Upper lobe of left lung (tissue), 6 donors: Measurements from ENCODE around the gene IFRD1. TPM values are rescaled to one million over a fixed set of nuclear protein-coding genes. Genes with fewer than 3 reads are reported as not detected.

Experiments used
- ATAC-seq, 2 donors: fragments of 200-7000 bp; cut with Tn5 transposase; one replicate each; pipeline ENCODE4 v1.9.1; 2022; ENCODE audit warnings: mild to moderate bottlenecking in 2 of 2, moderate library complexity in 2 of 2; ENCODE audit not compliant: low FRiP score in 2 of 2
- DNase-seq, 2 donors: peaks; one replicate each; pipeline ENCODE4 v3.0.0-alpha.2; 2019 to 2020
- H3K27ac ChIP-seq, 4 donors: fragments of 200-600 bp; sonication (generic); one replicate each; pipeline ENCODE4 v1.5.1; 2016 to 2019
- H3K27me3 ChIP-seq, 4 donors: fragments of 200-600 bp; sonication (generic); one replicate each; pipeline ENCODE4 v1.5.1; 2017 to 2019
- H3K36me3 ChIP-seq, 4 donors: fragments of 200-600 bp; sonication (generic); one replicate each; pipeline ENCODE4 v1.5.1; 2016 to 2019
- H3K4me1 ChIP-seq, 4 donors: fragments of 200-600 bp; sonication (generic); one replicate each; pipeline ENCODE4 v1.5.1; 2018 to 2019
- H3K4me3 ChIP-seq, 4 donors: fragments of 200-600 bp; sonication (generic); one replicate each; pipeline ENCODE4 v1.5.1; 2017 to 2019; ENCODE audit warnings: mild to moderate bottlenecking in 2 of 4, moderate library complexity in 1 of 4
- H3K9me3 ChIP-seq, 4 donors: fragments of 200-600 bp; sonication (generic); one replicate each; pipeline ENCODE4 v1.5.1; 2018 to 2019
- EP300 ChIP-seq, 4 donors: sonication (generic); formaldehyde crosslinking; IDR thresholded peaks; one replicate each; pipeline ENCODE4 v1.5.1; 2017; ENCODE audit warnings: antibody characterized with exemption in 4 of 4, control low read depth in 2 of 4
- POLR2A ChIP-seq, 4 donors: fragments of 450-650 bp; IDR thresholded peaks; one replicate each; pipeline ENCODE4 v1.5.1; 2016 to 2017; ENCODE audit warnings: antibody characterized with exemption in 4 of 4, mild to moderate bottlenecking in 2 of 4
- POLR2AphosphoS5 ChIP-seq, 2 donors: sonication (generic); formaldehyde crosslinking; IDR thresholded peaks; one replicate each; pipeline ENCODE4 v1.5.1; 2017; ENCODE audit warnings: antibody characterized with exemption in 2 of 2
- WGBS, 2 donors: methylation state at CpG; one replicate each; pipeline ENCODE4 v1.1.5; 2017 to 2018; 5-methylcytosine and 5-hydroxymethylcytosine counted together
- total RNA-seq, 6 donors: library from RNA; depleted of rRNA in 4 of 6; stranded (reverse); fragments of >200 nt in 4 of 6; gene quantifications; one replicate each; pipeline versions ENCODE4 v1.1.0 to v1.2.1, GENCODE V29; 2016 to 2021
- TF ChIP-seq, protein P1 (sequence below), 6 experiments: fragments of 450-650 bp in 4 of 6; fragments of 200-600 bp in 2 of 6; sonication (generic) in 2 of 6; IDR thresholded peaks; one replicate each; pipeline ENCODE4 v1.5.1; 2016 to 2019; ENCODE audit warnings: antibody characterized with exemption in 6 of 6
- donor health status: DM: no; HTN: no; CAD: no; lungs with moderate emphysema.
- donor health status: DM: no; HTN: yes; CAD: no; lungs with severe emphysema.

IFRD1 gene, protein sequence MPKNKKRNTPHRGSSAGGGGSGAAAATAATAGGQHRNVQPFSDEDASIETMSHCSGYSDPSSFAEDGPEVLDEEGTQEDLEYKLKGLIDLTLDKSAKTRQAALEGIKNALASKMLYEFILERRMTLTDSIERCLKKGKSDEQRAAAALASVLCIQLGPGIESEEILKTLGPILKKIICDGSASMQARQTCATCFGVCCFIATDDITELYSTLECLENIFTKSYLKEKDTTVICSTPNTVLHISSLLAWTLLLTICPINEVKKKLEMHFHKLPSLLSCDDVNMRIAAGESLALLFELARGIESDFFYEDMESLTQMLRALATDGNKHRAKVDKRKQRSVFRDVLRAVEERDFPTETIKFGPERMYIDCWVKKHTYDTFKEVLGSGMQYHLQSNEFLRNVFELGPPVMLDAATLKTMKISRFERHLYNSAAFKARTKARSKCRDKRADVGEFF
- 10 to 100 TPM; 28.8 to 95.3 (median 49.2) TPM for total RNA-seq

DNA sequence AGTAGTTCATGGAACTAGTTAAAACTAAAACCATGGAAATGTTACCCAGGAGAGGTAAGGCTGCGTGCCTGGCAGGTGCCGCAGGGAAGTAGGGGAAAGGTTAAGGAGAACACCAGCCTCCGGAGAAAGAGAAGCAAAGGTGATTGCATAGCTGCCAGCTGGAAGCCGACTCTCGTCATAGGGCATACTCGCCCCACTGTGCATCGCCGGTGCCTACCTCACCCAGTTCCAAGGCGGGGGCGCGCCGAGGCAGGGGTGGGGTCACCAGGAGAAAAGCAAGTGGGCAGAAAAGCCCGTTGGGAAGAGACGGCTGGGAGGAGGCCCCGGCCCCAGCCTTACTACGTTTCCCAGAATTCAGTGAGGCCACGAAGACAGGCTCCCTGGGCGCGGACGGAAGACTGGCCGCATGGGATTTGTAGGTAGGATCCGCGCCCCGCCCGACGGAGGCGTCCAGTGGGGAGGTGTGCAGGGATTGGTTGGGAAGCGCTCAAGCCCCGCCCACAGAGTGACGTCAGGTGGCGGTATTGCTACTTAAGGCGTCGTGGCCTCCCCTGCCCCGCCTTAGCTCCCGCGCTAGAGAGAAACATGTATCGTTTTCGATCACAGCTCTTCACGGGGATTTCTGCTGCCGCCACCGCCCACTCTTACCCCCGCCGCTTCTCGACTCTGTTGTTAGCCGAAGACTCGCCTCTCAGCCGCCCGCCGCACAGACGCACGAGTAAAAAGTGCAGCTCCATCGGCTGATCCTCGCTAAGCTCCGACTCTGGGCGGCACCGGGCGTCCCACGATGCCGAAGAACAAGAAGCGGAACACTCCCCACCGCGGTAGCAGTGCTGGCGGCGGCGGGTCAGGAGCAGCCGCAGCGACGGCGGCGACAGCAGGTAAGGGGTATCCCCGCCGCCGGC is at the start of gene IFRD1:
Gene IFRD1 (plus strand): TSS at position 559 of the 905 bp plus-strand sequence. CDS start 229 bp downstream, at position 788.
- WGBS, 2 donors = 0 to 1% methylated on average over 13 to 52 of the region's 73 CpGs
- peaks cover 25 to 36% (median 33%) of the 10 kb centered on the region in 4 donors for H3K4me1 ChIP-seq

DNA sequence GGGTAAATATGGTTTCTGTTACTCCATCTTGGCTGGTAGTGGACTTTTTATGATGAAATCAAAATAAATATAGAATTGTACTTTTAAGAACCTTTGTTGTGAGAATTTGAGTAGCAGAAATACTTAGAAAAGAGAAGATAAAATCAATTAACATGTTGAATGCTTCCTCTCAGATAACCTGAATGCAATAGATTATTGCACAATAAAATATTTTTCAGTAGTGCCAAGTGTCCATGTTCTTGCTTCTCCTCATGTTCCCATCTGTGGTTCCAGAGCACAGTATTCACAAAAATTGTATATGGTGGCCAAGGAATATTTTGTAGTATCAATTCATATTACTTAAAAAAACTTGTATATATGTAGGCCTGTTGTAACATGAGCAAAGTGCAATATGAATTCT is 45.9 kb upstream of the IFRD1 start:
- Histone ChIP-seq H3K27me3 (no peaks in the 10 kb centered on the region), H3K27ac (no peak overlapping the region), H3K4me1 (no peaks in the 10 kb centered on the region), H3K36me3 (no peaks in the 10 kb centered on the region), H3K4me3 (no peak overlapping the region), H3K9me3 (no peaks in the 10 kb centered on the region)
- ATAC-seq = no peak
- DNase-seq = no peak
- TF ChIP-seq, protein P1, sequence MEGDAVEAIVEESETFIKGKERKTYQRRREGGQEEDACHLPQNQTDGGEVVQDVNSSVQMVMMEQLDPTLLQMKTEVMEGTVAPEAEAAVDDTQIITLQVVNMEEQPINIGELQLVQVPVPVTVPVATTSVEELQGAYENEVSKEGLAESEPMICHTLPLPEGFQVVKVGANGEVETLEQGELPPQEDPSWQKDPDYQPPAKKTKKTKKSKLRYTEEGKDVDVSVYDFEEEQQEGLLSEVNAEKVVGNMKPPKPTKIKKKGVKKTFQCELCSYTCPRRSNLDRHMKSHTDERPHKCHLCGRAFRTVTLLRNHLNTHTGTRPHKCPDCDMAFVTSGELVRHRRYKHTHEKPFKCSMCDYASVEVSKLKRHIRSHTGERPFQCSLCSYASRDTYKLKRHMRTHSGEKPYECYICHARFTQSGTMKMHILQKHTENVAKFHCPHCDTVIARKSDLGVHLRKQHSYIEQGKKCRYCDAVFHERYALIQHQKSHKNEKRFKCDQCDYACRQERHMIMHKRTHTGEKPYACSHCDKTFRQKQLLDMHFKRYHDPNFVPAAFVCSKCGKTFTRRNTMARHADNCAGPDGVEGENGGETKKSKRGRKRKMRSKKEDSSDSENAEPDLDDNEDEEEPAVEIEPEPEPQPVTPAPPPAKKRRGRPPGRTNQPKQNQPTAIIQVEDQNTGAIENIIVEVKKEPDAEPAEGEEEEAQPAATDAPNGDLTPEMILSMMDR (IDR thresholded peaks at IDR 0.05) = no peak
- TF ChIP-seq POLR2AphosphoS5 (IDR thresholded peaks at IDR 0.05) = no peak
- TF ChIP-seq POLR2A (IDR thresholded peaks at IDR 0.05) = no peak
- TF ChIP-seq EP300 (IDR thresholded peaks at IDR 0.05) = no peak

More for the DNA sequence above, at the start of gene IFRD1:
- Histone ChIP-seq H3K27me3 (no peaks in the 10 kb centered on the region), H3K27ac (peak within 1 kb of the TSS; percentile 97 to 100 (median 98)), H3K9me3 (no peaks in the 10 kb centered on the region), H3K4me3 (peak within 1 kb of the TSS; percentile 77 to 98 (median 88)), H3K36me3 (no peaks in the 10 kb centered on the region)
- TF ChIP-seq, protein P1 (IDR thresholded peaks at IDR 0.05) = peak in 2 of 6 experiments; percentile 4 to 6
- peak in 1 of 4 donors; percentile 87 for TF ChIP-seq EP300 (IDR thresholded peaks at IDR 0.05)
- peak; percentile 99 to 100 for TF ChIP-seq POLR2AphosphoS5 (IDR thresholded peaks at IDR 0.05)
- peak; percentile 95 to 99 (median 99) for TF ChIP-seq POLR2A (IDR thresholded peaks at IDR 0.05)
- peak; percentile 97 to 100 for DNase-seq
- peak; percentile 95 to 98 for ATAC-seq

DNA sequence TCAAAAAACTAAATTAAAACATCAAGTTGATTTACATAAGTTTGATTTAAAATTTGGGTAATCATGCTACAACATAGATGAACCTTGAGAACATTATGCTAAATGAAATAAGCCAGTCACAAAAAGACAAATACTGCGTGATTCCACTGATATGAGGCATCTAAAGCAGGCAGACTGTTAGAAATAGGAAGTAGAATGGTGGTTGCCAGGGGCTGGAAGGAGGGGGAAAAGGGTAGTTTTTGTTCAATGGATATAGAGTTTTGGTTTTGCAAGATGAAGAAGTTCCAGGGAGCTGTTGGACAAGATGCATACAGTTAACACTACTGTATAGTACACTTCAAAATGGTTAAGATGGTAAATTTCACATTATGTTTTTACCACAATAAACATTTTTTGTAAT is 45.0 kb upstream of the IFRD1 start:
- no peaks in the 10 kb centered on the region for H3K27me3 ChIP-seq
- no peak overlapping the region for H3K4me3 ChIP-seq
- ATAC-seq = no peak
- H3K9me3 ChIP-seq = no peaks in the 10 kb centered on the region
- 81 to 83% methylated on average over 1 of the region's 1 CpG for WGBS, 2 donors
- H3K4me1 ChIP-seq = peaks cover 0 to 4% (median 0%) of the 10 kb centered on the region in 4 donors
- no peaks in the 10 kb centered on the region for H3K36me3 ChIP-seq
- TF ChIP-seq POLR2A (IDR thresholded peaks at IDR 0.05) (no peak), POLR2AphosphoS5 (IDR thresholded peaks at IDR 0.05) (no peak), EP300 (IDR thresholded peaks at IDR 0.05) (no peak)
- TF ChIP-seq, protein P1 (IDR thresholded peaks at IDR 0.05) = no peak
- no peak for DNase-seq
- no peak overlapping the region for H3K27ac ChIP-seq

DNA sequence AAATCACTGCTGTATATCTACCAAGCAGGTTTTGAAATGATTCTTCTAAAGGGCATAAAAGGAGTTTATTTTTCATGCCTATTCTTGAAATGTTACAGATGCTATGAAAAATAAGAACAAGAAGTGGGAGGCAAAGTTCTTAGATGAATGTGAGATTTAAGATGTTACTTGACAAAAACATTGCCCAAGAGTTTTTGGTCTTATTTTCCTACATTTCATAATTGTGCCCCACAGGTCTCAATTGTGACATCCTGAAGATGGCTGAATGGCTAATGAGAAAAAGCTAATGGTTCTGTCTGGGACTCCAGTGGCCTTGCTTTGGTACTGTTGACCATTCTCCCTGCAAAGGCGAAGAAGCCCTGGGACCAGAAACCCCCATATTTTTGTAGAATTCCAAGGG is 43.0 kb upstream of the IFRD1 start:
- no peak for TF ChIP-seq POLR2AphosphoS5 (IDR thresholded peaks at IDR 0.05)
- TF ChIP-seq, protein P1 (IDR thresholded peaks at IDR 0.05) = no peak
- TF ChIP-seq POLR2A (IDR thresholded peaks at IDR 0.05) = no peak
- no peak for DNase-seq
- Histone ChIP-seq H3K36me3 (no peaks in the 10 kb centered on the region), H3K4me3 (no peak overlapping the region), H3K9me3 (no peaks in the 10 kb centered on the region), H3K27ac (no peak overlapping the region), H3K4me1 (peaks cover 0 to 10% (median 8%) of the 10 kb centered on the region in 4 donors), H3K27me3 (no peaks in the 10 kb centered on the region)
- 96 to 100% methylated on average over 1 of the region's 1 CpG for WGBS, 2 donors
- ATAC-seq = no peak
